Measurements from ENCODE around the gene ANKUB1.
"Not testable (repeated sequence)": the region's sequence is repeated elsewhere in the genome, so short reads cannot be mapped to it uniquely, and the experiment has no call there.

ANKUB1 gene, protein sequence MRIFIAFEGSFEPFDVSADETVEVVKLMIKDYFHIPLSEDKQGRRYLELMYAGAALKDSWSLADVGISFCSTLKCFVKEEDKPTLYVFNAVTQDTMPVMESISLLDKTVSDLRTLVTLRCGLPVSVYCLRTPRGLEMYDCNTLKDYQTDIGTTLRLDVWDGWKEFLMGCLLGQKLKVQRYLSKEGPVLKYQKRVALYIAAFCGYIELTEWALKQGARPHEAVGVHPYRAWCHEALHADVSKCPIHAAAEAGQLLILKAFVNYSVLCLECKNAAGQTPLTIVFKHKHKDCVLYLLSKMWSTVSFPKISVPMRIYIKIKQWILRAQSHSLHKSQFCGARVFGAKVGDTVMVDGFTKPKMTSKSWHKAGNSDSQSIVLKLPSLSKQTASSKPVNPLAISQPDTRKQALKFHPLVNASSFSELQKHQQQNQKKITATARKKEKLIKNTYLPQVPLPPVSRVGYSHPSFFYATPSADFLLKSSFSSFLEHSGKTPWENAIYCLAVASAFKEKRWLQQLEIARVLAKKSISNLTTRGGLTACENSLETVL

DNA sequence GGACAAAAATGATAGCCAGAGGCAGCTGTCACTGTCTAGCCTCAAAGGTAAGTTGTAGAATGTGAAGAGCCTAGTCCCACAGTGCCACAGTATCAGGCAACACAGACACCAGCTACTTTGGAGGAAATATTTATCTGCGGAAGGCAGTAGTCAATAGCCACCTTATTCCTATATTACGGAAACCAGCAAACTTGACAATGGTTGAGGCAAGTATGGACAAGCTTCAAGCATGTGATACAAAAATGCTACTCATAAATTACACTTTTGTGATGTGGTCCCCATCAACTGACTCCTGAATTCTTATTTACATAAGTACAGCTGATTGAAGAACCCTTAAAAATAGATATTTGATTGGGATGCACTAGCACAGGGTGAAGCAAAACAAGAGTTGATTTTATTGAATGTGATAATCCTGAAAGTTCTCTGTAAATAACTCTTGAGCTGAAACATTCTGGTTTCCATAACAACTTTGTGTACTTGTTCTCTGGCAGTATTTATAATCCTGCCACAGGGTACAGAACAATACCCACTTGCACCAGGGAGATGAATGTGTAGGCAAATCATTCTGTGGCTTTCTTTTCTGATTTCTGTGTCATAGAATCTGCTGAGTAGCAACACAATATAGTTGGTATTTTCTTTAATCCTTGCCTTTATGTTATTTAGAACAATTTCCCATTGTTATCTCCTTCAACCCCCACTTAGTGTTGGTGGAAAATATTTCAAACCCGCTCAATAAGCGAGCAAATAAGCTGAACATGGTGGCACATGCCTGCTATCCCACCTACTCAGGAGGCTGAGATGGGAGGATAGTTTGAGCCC lies at the start of gene ANKUB1:
Gene ANKUB1, minus strand, starts transcription at position 103 of the 819 bp plus-strand sequence. CDS start 188 bp downstream, outside the sequence.
- no peak for DNase-seq (ENCODE audit: low read depth)

DNA sequence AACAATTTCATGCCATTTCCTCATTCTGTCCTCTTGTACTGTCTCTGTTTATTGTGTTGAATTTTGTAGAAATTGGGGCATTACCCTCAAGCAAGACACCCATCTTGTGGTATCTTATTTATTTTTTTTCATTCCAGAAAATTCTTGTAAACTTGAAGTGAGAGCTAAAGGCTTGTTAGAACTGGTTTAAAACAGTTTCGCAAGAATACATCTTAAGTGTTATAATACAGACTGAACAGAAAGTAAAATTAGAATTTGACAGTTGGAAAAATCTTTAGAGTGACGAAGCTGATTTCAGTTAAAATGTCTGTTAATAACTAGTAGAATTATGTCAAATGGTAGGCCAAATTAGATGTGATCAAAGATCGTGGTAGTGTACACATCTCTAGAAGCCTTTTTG lies 47.5 kb upstream of the ANKUB1 start:
- DNase-seq (ENCODE audit: low read depth): no peak

DNA sequence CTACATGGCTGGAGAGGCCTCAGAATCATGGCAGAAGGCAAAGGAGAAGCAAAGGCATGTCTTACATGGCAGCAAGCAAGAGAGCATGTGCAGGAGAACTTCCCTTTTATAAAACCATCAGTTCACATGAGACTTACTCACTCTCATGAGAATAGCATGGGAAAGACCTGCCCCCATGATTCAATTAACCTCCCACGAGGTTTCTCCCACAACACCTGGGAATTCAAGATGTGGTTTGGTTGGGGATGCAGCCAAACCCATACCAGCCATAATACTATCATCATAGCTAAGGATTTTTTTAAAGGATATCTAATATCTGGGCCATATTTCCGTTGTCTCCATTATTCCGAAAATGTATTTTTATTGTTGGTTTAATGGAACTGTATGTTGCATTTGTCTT lies 47.1 kb upstream of the ANKUB1 start:
- DNase-seq (ENCODE audit: low read depth): not testable (repeated sequence)

GRCh38 chr3:149838491-149838890 lies 46.1 kb upstream of the ANKUB1 start:
- DNase-seq (ENCODE audit: low read depth): not testable (repeated sequence)

DNA sequence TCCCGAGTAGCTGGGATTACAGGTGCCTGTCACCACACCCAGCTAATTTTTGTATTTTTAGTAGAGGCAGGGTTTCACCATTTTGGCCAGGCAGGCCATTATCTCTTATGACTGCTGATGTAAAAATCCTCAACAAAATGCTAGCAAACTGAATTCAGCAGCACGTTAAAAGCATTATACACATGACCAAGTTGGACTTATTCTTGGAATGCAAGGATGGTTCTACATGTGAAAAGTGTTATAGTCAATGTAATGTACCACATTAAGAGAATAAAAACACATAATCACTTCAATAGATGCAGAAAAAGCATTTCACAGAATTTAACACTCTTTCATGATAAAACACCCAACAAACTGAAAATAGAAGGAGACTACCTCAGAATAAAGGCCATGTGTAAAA lies 40.9 kb upstream of the ANKUB1 start:
- no peak for DNase-seq (ENCODE audit: low read depth)

- DNase-seq (ENCODE audit: low read depth): no peak
Measured at GRCh38 chr3:149832086-149832485, 39.7 kb upstream of the ANKUB1 start.

- DNase-seq (ENCODE audit: low read depth): no peak
Measured at GRCh38 chr3:149831321-149831720, 39.0 kb upstream of the ANKUB1 start.

GRCh38 chr3:149830902-149831301 lies 38.5 kb upstream of the ANKUB1 start:
- no peak for DNase-seq (ENCODE audit: low read depth)

DNA sequence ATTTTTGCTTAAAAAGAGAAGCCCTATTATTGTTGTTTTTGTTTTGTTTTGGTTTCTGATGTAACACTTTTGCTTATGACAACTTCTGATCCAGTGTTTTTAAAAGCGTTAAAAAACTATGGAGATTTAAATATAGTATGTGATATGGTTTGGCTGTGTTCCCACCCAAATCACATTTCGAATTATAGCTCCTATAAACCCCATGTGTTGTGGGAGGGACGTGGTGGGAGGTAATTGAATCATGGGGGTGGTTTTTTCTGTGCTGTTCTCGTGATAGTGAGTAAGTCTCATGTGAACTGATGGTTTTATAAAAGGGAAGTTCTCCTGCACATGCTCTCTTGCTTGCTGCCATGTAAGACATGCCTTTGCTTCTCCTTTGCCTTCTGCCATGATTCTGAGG lies 37.3 kb upstream of the ANKUB1 start:
- DNase-seq (ENCODE audit: low read depth): not testable (repeated sequence)

DNA sequence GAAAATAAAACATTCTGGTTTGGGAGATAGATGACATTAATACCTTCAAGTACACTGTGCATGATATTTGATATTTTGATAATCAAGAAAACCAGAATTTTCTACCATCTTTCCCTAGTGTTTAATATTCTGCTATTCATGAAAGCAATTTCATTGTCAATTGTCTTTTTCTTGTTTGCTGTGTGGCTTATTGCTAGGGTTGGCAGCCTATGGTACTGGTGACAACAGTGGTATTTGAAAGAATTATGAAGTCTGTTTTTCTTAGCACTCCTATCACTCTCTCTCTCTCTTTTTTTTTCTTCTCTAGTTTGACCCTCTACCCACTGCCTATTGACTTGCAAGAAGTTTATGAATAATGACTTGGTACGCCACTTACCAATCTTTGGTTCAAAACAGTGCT lies 36.0 kb upstream of the ANKUB1 start:
- DNase-seq (ENCODE audit: low read depth): no peak

DNA sequence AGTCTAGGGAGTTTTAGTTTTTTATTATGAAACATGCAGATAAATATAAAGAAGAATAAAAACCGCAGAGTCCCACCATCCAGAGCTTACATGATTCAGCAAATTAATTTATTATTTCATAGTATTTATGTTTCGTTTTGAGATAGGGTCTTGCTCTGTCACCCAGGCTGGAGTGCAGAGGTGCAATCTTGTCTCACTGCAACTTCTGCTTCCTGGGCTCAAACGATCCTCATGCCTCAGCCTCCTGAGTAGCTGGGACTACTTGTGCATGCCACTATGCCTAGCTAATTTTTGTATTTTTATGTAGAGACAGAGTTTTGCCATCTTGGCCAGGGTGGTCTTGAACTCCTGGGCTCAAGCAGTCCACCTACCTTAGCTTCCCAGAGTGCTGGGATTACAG lies 34.3 kb upstream of the ANKUB1 start:
- DNase-seq (ENCODE audit: low read depth): no peak

GRCh38 chr3:149820183-149820582 lies 27.8 kb upstream of the ANKUB1 start:
- no peak for DNase-seq (ENCODE audit: low read depth)

- DNase-seq (ENCODE audit: low read depth): no peak
Measured at GRCh38 chr3:149819432-149819831, 27.1 kb upstream of the ANKUB1 start.

- no peak for DNase-seq (ENCODE audit: low read depth)
Measured at GRCh38 chr3:149816986-149817385, 24.6 kb upstream of the ANKUB1 start.

DNA sequence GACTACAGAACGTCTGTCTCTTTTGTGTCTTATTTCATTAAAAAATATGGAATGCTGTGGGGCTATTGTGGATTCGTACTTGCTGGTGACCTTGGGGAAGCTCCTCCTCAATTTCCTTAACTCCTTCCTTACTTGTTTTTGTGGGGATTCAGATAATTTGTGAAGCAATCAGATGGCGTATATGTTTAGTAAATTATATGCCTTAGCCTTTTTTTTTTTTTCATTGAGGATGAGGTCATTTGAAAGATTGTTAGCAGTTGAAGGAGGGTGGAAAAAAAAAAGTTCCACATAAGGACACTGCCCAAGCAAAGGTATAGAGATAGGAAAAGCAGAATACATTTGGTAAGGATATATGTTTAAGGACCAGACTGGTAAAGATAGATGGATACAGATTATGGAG lies 24.0 kb upstream of the ANKUB1 start:
- no peak for DNase-seq (ENCODE audit: low read depth)

DNA sequence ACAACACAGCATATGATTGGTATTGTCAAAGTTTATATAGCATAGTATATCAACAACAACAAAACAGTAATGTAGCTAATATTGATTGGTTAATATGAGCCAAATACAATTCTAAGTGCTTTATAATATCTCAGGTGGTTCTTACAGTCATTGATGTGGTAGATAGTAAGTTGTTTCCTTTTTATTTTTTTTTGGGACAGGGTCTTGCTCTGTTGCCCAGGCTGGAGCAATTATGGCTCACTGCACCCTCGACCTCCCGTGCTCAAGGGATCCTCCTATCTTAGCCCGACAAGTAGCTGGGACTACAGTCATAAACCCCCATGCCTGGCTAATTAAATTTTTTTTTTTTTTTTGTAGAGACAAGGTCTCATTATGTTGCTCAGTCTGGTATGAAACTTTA lies 23.4 kb upstream of the ANKUB1 start:
- no peak for DNase-seq (ENCODE audit: low read depth)

DNA sequence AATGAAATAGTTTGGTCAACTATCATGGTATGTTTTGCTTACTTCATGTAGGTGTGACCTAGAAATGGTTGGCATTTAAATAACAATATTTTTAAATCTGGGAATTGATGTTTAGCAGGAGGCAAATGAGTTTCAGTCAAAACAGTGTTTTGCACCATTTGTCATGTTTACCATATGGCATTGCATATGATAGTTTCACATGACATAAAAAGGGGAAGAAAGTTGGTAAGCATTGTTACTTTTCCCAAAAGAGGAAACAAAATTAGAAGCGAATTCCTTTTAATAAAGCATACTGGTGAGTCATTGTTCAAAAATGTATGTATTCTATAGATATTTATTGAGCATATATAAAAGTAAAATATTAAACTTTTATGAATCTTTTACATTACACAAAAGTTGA lies 23.0 kb upstream of the ANKUB1 start:
- DNase-seq (ENCODE audit: low read depth): no peak

- DNase-seq (ENCODE audit: low read depth): peak; percentile 0
Measured at GRCh38 chr3:149813367-149814281, 21.3 kb upstream of the ANKUB1 start.

GRCh38 chr3:149812606-149813366 lies 20.4 kb upstream of the ANKUB1 start, which contains the start of gene RNF13:
Gene RNF13 (plus strand): TSS chr3:149813215. CDS start chr3:149846027, 32,812 bp downstream.
- DNase-seq (ENCODE audit: low read depth): peak; percentile 91

- no peak for DNase-seq (ENCODE audit: low read depth)
Measured at GRCh38 chr3:149812165-149812605, 19.8 kb upstream of the ANKUB1 start.

DNA sequence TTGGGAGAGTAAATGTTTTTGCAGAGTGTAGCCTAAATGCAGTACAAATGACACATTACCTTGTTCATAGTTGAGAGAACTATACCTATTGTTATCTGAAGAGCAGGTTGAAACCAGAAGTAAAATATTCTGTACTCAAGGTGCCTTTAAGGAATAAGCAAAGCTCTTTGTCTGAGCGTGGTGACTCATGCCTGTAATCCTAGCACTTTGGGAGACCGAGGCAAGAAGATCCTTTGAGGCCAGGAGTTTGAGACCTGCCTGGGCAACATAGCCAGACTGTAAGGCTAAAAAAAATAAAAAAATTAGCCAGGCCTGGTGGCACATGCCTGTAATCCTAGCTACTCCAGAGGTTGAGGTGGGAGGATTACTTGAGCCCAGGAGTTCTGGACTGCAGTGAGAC lies 18.5 kb upstream of the ANKUB1 start:
- no peak for DNase-seq (ENCODE audit: low read depth)

Data from activated gamma-delta T cell treated with anti-CD3 and anti-CD28 coated beads, Interleukin-2, amount 50 U/mL, for 16 hours (primary cell).